GM19240 (cell line): ENCODE data around the gene ARSH.
"Not testable (repeated sequence)": the region's sequence is repeated elsewhere in the genome, so short reads cannot be mapped to it uniquely, and the experiment has no call there.

Source experiments
- DNase-seq: peaks from one replicate; pipeline ENCODE4 v3.0.0; 2011; ENCODE audit warnings: low spot score; ENCODE audit not compliant: insufficient read length

The ARSH gene, protein sequence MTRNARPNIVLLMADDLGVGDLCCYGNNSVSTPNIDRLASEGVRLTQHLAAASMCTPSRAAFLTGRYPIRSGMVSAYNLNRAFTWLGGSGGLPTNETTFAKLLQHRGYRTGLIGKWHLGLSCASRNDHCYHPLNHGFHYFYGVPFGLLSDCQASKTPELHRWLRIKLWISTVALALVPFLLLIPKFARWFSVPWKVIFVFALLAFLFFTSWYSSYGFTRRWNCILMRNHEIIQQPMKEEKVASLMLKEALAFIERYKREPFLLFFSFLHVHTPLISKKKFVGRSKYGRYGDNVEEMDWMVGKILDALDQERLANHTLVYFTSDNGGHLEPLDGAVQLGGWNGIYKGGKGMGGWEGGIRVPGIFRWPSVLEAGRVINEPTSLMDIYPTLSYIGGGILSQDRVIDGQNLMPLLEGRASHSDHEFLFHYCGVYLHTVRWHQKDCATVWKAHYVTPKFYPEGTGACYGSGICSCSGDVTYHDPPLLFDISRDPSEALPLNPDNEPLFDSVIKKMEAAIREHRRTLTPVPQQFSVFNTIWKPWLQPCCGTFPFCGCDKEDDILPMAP

DNA sequence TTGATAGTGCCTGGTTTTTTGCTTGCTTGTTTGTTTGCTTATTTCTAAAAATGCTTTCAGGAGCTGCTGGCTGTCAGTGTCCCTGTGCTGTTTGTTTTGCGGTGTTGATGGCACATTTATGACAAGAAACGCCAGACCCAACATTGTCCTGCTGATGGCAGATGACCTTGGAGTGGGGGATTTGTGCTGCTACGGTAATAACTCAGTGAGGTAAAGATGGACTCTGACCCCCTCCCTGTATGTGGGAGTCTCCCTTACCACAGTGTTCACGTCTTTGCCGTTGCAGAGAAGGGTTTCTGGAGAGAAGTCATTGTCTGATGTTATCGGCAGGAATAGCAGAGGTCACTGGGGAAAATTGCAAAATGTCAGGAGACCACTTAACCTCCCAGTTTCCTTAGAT, at the start of gene ARSH:
Gene ARSH, plus strand, starts transcription at position 52 of the 400 bp plus-strand sequence. Its CDS starts 67 bp downstream, at position 119.
- no peak for DNase-seq

DNA sequence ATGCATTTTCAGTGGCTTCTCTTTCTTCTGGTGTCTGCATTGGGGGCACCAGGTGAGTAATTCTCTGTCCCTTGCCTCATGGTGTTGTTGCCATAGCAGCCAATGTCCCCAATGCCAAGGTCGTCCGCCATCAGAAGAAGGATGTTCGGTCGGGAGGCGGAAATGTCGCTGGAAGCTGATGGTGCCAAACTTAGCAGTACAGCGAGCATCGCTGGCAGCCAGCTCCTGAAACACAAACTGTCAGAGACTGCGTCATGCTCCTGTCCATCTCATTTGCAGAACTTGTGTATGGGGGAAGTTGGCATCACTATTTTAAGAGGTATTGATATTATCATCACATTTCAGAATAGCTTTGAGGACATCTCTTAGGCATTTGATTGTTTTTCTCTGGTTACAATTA, 48.1 kb upstream of the ARSH start:
- no peak for DNase-seq

DNA sequence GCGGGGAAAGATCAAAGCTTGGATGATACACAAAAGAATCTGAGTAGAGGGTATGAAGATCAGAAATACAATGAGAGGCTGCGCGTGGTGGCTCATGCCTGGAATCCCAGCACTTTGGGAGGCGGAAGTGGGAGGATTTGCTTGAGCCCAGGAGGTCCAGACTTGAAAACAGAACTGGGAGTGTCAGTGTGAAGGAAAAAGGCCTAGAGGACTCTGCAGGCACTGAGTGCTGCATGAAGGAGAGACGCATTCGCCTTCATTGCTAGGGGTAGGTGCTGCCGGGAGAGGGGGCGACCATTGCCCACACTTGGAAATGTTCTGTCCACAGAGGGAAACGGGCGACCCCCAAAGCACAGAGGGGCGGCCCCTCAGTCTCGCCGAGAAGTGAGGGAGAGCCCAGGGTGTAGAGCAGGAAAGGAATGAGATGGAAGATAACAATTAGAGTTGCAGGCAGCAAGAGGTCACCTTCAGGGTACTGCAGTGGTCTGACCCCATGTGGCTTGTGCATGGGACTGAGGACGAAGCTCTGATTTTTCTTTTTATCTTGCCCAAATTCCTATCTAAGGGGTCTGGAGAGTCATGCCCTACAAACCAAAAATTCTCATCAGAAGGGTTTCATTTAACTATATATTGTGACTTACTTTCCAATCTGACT, 45.4 kb upstream of the ARSH start:
- DNase-seq = no peak

DNA sequence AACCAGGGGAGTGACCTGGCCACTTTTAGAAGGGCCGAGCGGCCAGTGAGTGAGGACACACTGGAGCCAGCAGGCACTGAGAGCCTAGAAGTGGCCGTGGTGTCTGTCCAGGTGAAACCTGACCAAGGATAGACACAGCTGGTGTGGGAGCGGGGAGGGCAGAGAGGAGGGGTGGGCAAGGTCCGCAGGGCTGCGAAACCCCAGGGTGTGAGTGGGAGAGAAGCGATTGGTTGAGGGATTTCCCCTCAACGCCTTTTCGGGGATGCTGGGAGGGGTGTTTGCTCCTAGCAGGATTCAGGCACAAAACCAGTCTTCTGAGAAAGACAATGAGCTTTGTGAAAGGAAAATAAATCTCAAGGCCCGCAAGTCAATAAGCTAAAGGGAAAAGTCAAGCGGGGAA, 44.0 kb upstream of the ARSH start:
- no peak for DNase-seq

DNA sequence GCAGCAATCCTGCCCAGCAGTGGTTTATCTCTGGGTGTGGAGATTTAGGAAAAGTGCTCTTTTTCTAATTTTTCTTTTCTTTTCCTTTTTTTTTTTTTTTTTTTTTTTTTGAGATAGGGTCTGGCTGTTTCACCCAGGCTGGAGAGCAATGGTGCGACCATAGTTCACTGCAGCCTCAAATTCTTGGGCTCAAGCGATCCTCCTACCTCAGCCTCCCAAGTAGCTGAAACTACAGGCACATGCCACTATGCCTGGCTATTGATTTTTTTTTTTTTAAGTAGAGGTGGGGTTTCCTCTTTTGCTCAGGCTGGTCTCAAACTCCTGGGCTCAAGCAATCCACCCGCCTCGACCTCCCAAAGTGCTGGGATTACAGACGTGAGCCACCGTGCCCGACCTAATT, 42.9 kb upstream of the ARSH start:
- not testable (repeated sequence) for DNase-seq

DNA sequence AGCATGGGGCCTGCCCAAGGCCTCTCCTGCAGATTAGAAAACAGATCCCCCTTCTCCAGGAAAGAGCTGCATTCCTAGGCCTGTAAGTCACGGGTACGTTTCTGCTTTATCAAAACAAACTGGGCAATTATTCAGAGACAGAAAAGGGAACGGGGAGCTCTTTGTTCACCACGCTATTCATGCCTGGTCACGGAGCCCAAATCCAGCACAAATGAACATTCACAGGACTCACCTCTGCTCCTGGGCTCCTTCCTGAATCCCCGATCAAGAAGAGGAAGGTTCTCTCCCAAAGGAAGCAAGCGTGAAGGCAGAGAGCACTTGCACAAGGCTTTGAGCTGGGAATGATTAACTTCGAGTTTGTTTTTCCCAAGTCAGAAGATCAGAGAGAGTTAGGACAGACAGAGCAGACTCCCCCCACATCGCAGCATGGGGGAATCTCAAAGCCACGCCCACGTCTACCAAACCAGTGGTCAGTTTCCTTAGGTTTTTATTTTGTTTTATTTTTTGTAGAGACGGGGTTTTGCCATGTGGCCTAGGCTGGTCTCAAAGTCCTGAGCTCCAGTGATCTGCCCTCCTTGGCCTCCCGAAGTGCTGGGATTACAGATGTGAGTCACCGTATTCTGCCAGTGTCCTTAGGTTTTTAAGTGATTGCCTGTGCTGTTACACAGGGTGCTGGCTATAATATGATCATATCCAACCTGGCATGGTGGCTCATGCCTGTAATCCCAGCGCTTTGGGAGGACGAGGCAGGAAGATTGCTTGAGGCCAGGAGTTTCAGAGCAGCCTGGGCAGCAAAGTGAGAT, 42.2 kb upstream of the ARSH start:
- DNase-seq = not testable (repeated sequence)

DNA sequence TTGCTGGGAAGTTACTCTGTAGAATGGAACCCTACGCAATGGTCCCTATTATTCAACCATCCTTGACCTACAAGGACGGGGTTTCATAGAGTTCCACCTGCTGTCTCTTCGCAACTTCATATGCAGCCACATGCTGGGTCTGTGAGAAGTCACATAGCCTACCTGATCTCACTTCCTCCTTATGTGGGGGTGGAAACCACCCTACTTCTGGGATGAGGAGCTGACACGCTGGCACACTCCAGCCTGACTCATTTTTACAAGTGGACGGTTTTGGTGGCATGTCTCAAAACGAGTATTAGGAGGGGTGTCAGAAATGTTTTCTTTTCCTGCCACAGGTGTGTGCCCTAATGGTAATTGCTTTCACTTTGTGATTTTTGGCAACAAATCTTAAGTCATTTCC, 40.4 kb upstream of the ARSH start:
- DNase-seq = no peak

DNA sequence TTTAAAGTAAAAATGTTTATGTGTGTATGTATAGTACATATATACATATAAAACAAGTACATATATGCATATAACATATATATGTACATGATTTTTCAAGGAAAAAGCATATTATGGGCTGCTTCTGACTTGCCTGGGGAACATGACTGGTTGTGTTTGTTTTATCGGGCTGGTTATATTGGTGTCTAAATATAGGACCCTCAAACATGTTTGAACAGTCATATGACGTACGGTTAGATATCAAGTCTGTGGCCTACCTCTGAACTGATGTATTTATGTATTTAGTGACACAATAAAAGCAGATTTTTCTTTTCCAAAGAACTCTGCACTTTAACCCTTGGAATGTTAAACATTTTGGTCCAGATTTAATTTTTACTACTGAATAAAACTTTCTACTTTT, 39.3 kb upstream of the ARSH start:
- DNase-seq = no peak

DNA sequence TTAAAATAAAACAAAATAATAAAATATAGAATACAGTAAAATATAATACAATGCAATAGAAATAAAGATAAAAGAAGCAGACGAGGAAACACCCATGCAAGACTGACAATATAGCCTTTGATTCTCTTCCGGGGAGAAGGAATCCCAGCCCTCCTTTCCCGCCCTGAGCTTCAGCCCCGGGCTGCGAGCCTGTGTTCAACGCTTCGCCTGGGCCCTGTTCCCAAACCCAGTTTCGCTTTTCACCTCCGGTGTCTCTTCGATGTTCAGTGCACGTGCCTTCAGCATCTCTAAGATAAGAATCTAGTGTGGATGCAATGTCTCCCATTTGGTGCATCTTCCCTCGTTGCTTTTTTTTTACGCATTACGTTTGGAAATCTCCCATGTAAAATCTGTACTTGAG, 38.8 kb upstream of the ARSH start:
- no peak for DNase-seq

DNA sequence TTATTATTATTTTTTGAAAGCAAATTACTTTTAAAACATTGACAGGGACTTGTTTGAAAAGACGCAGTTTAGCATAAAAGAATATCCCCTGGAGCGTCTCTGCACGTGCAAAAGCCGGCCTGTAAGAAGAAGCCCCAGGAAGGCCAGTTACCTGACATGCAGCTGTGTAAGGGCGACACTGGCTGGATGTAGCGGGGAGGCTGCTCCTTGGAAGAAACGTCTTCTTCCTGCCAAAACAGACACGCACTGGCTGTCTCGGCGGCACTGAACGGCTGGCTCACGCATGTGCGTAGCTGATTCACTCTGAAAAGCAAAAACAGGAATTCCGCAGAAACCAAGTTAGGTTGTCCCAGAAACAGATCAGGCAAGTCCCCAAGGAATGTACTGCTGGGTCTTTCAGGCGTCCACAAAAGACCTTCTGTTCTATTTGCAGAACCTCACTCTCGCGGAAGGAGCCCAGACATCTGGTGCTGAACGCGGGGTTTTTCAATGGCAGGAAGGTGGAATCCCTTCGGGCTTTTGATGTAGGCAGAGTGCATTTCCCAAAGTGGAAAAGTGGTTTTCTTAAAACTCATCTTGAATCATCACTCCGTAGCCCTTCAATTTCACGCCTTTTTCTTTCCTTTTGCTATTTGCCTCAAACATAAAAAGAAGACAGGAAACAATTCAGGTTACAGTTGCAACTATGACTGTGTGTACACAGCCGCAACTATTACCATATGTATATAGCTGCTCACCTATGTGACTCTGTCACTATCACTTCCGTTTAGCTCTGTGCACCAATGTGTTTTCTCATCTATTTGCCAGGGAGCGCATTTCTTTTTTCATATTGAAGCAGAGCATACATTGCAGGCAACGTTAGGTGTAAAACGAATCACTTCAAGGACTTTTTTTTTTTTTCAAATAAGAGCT, 38.1 kb upstream of the ARSH start:
- no peak for DNase-seq

DNA sequence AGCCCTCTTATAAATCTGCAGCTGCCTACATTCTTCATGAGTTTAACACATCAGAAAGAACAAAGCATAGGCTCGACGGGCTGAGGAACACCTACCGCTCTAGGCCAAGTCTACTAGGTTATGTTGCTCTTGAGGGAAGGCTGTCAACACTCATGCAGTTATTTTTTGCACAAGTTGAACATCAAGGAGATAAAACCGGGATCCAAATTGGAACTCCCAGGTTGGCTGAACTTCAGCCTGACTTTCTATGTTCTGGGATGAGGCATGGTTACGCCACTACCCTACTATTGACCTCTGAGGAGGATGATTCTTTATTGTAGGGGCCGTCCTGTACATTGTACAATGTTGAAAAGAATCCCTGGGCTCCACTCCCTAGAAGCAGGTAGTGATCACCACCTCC, 37.3 kb upstream of the ARSH start:
- DNase-seq = no peak

DNA sequence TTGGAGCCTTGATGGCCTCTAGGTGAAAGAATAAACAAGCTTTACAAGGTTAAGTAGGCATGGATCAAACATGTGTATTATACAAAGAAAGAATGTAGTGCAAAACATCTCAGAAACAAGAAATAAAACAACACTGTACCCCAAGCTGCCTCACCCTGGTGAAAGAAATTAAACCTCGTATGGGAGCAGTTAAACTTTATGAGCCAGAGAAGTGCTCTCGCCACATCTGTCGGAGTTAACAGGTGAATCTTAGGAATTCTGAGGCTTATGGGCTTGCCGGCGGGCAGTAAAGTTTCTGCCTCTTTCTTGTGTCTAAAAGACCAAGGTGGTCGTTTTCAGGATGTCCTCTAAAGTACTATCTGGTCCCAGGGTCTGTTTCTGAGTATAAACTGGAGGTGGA, 34.0 kb upstream of the ARSH start:
- no peak for DNase-seq

DNA sequence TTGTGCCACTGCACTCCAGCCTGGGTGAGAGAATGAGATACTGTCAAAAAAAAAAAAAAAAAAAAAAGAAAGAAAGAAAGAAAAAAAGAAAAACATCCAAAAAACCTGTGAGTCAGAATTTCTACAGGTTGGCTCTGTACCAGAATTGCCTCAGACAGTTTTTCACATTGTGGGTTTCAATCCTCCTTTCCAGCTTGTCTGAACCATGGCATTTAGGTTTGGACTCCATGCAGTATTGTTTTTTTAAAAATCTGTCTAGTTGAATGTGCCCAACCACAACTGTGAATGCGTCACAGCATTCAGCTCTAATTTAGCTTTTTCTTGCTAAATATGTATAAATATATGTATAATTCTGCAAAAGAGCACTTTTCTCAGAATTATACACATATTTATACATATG, 31.4 kb upstream of the ARSH start:
- no peak for DNase-seq

DNA sequence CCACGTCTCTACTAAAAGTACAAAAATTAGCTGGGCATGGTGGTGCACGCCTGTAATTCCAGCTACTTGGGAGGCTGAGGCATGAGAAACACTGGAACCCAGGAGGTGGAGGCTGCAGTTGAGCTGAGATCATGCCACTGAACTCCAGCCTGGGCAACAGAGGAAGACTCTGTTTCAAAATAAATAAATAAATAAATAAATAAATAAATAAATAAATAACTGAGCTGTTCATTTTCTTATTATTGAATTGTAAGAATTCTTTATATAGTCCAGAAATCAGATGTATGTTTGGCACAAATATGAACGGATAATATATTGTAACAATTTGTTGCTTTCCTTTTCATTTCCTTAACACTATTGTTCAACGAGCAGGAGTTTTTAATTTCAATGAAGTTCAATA, 27.7 kb upstream of the ARSH start:
- not testable (repeated sequence) for DNase-seq

DNA sequence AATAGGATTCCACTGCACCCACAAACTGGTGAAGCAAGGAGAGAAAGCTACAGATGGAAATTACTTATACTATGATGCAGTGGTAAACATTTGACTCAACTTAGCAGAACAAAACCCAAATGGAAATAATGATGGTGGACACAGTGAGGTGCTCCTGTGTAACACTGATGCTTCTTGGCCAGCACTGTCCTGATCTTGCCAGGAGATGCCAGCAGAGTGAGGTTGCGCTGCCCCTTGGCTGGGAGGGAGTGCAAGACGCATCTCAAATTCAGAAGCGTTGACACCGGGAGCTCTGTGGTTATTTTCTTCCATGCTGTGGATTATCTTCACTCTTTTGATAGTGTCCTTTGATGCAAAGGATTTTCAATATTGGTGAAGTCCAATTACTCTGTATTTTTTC, 22.0 kb upstream of the ARSH start:
- no peak for DNase-seq

DNA sequence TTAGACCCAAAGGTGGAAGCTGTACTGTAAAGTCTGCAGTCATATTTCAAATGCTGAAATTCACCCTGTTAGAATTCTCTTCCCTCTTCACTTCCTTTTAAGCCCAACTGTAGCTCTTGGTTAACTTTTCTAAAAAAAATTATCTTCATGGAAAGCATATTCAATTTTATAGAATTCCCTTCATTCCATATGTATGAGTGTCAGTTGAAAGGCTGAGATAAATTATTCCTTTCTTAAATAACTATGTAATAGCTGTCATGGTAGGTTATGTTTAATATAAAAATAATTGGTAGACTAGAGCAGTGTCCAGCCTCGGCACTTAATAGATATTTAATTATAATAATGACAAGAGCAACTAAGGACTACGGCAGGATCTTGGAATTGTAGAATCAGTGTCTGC, 16.8 kb upstream of the ARSH start:
- DNase-seq = no peak

DNA sequence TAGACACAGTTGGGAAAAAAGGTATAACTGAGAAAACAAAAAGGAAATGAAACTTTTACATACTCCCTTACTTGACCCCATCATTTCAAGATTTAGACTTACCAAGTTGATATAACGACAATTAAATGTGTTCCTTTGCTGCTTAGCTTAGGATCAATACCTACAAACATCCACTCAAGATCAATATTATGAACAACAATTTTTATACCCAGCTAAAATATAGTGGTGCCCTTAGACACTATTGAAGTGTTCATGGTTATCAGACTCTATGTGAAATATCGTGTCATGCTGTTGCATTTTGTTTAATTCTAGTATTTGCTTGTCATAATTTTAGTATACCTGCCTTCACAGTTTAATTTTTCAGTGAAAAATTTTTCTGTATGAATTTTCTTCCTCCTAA, 4.2 kb downstream of the ARSH start:
- DNase-seq = no peak

DNA sequence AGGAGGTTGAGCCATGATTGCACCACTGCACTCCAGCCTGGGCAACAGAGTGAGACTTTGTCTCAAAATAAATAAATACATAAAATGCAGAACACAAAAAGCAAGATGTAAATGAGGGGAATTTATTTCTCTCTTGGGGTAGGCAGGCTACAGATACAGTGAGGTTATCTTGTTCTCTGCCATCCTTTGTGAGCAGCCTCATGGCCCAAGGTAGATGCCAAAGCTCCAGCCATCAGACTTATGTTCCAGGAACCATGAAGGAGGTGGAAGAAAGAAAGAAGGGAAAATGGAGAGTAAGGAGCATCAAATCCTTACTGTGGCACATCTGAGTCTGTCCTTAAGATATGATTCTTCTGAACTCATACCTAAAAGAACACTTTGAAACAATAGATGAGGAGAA, 11.1 kb downstream of the ARSH start:
- no peak for DNase-seq

DNA sequence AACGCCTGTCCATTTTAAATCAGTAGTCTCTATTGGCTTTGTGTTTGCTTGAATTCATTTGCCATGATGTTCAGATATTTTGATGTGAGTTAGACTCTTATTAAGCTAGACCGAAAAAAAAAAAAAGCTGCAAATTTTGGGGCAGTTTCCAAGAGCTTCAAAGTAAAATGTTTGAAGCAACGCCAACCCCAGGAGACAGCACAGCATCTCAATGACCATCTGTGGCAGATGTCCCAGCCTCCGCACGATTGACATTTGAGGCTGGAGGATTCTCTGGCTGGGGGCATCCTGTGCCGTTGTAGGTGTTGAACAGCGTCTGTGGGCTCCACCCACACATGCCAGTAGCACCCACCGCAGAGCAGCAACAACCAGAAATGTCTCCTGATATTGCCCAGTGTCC, 17.8 kb downstream of the ARSH start:
- no peak for DNase-seq

DNA sequence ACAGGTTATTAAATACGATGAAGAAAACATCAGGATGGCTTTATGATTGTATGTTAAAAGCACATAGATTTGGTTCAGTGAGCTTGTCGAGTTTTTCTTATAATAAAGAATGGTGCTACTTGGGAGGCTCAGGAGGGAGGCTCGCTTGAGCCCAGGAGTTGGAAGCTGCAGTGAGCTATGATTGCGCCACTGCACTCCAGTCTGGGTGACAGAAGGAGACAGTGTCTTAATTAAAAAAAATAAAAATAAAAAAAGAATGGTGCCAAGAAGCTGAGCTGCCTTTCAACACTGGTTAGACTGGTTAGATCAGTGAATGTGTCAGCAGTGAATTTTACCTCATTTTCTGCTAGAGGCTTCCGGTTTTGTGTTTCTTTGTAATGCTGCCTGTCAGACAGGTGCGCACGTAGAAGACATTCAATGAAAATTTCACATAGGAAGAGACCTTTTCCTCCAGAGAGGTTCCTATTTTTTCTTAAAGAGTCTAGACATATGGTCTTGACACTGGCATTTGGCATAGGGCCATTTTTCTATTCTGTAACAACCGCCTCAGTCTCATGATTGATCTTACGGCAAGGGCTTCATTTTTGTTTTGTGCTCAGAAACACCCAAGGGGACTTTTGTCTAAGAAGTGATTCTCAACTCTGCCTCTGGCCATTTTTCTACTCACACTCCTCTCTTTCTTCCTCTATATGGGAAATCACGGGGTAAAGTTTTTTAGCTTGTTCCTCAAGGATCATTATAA, 19.9 kb downstream of the ARSH start:
- DNase-seq = no peak
